Frontal cortex (tissue), 4 donors: Measurements from ENCODE around the gene FAM167B. TPM values are rescaled to one million over a fixed set of nuclear protein-coding genes. Genes with fewer than 3 reads are reported as not detected.

Experiments used
- DNase-seq, 2 donors: peaks; one replicate each; pipeline ENCODE4 v3.0.0; 2012; ENCODE audit warnings: low spot score in 2 of 2
- FAIRE-seq: peaks from 2 replicates; lab custom pipeline; 2012; peaks lifted over from hg19 to GRCh38; lab: Jason Lieb, UNC
- total RNA-seq: library from RNA; depleted of rRNA; stranded (reverse); fragments of >200 nt; gene quantifications from one replicate; pipeline ENCODE4 v1.2.3, GENCODE V29; 2014
- donor health status: control.
- donor health status: control.
- donor health status: control.

Gene FAM167B
- 0.41 TPM for total RNA-seq

DNA sequence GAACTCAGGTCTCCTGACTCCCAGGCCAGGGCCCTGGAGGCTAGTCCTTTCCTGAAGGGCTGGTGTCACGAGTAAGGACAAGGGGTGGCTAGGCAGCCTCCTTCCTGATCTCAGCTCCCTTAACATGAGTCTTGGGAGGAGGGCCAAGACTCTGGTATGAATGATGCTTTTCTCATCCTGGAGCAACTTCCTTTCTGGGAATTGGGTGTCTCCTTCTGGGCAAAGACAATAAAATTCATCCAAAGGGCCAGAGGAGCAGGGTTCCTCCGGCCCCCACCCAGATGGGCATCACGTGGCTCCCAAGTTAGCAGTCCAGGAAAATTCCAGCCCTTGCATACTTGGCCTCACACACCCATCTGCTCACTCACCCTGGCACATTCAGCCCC lies at the start of gene FAM167B:
Gene FAM167B, plus strand, starts transcription at position 335 of the 386 bp plus-strand sequence. CDS start 200 bp downstream, outside the sequence.
- FAIRE-seq, result no peak
- DNase-seq, result no peak

DNA sequence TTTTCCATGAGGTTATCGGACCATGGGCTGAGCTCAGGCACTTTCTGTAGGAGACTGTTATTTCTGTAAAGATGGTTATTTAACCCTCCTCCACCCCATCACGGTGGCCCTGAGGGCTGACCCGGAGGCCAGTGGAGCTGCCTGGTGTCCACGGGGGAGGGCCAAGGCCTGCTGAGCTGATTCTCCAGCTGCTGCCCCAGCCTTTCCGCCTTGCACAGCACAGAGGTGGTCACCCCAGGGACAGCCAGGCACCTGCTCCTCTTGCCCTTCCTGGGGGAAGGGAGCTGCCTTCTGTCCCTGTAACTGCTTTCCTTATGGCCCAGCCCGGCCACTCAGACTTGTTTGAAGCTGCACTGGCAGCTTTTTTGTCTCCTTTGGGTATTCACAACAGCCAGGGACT lies 49.2 kb upstream of the FAM167B start:
- DNase-seq (no peak), FAIRE-seq (no peak)

DNA sequence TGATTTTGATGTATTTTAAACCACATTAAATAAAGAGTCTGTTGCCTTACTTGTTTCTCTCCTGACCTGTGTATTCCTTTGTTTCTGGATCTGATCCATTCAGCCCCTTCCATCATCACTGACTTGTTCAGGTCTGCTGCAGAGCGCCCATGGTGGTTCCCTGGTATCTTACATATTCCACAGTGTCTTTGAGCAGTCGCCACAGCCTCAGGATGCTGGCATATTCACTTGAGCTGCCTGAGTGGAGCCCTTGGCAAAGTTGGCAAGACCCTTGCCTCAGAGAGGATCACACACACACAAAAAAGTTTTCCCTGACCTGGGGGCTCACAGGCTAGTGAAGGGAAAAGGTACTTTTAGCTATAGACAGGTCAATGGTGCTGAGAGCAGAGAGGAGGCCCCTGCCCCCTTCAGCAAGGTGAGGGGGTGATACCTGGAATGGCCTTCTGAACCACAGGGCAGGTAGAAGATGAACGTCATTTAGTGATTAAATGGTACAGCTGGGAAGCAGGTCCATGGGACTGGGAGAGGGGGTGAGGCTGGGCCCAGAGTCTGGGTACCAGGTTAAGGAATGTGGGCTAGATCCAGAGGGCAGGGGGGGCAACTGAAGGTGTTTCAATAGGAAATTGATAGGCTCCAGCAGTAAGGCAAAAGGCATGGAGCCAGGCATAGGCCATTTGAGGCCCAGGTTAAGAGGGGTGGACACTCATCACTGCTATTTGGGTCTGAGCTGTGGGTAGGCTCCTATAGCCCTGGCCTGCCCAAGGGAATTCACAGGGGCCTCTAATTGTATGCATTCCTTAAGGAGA lies 48.6 kb upstream of the FAM167B start:
- DNase-seq, result no peak
- FAIRE-seq, result no peak

DNA sequence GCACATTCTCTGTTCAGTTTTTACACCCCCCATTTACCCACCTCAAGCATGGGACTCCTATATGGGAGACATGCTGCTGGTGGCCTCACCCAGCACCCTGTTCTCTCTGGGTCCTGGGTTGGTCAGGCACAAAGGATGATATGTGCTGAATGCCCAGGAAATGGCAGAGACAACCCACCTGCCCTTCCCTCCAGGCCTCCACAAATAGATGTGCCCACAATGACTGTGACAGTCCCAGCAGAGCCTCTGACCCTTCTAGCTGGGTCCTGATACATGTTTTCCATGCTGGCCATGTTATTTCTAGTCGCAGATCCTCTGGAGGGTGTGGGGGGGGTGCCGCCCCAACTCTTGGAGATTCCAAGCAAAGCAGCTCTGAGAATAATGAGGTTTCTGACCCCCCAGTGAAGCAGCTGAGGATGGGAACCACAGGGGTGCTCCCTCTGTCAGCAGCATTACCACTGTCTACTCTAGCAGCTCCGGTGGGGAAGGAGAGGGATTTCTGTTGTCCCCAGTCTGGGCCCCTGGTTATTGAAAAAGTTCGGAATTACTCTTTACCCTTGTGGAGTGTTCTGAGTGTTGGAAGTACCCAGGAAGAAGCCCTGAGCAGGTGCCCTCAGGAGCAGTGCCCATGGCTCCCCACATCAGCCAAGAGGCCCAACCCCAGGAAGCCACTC lies 47.8 kb upstream of the FAM167B start:
- no peak for DNase-seq
- no peak for FAIRE-seq

DNA sequence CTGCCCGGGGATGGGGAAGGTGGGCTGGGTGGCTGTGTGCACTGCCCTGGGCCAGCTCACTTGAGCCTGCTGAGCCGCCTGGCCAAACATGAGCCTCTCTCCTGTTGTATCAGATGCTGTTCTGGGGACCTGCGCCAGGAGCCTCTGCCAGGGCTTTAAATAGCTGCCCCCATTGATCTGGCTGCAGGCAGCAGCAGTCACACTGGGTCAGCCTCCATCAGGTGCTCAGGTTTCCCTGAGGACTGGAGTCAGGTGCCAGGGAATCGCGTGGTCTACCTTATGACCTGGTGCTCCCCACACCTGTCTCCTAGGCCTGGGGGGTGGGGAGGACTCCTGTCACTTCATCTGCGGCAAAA lies 47.3 kb upstream of the FAM167B start:
- peak in 1 of 2 donors; percentile 38 for DNase-seq
- no peak for FAIRE-seq

DNA sequence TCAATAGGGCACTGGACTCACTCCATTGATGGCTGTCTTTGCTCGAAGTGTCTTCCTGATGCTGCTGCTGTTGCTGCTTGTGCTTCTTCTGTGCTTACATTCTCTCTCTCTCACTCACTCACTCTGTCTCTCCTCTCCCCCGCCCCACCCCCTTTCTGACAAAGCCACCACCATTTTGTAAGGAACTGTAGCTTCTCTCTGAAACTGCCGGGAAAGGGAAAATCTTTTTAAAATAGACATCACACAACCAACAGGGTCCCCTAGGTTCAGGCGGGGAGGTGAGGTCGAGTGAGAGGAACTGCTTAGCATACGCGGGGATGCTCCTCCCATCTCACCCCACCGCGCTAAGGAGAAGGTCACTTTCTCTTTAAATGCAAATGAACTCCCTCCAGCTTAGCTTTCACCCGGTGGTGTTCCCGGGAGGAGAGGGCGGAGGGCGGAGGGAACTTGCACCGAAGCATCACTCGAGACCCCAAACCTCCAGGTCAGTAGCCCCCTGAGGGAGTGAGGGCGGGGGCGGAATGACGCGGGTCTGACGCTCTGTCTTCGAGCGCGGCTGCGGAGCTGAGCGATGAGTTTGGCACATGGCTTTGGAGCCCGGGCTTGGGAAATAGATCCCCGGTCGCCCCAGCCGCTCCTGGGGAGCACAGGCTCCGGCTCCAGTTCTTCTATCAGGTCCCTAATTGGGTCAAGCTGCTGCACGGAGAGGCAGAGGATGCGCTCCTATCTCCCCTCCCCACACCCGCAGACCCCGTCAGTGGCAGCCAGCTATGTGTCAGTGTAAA lies 46.6 kb upstream of the FAM167B start, which contains the start of gene CCDC28B:
Gene CCDC28B, plus strand, starts transcription at position 370 of the 785 bp plus-strand sequence. CDS start 1,341 bp downstream, outside the sequence.
- no peak for FAIRE-seq
- DNase-seq, result peak; percentile 59 to 79

DNA sequence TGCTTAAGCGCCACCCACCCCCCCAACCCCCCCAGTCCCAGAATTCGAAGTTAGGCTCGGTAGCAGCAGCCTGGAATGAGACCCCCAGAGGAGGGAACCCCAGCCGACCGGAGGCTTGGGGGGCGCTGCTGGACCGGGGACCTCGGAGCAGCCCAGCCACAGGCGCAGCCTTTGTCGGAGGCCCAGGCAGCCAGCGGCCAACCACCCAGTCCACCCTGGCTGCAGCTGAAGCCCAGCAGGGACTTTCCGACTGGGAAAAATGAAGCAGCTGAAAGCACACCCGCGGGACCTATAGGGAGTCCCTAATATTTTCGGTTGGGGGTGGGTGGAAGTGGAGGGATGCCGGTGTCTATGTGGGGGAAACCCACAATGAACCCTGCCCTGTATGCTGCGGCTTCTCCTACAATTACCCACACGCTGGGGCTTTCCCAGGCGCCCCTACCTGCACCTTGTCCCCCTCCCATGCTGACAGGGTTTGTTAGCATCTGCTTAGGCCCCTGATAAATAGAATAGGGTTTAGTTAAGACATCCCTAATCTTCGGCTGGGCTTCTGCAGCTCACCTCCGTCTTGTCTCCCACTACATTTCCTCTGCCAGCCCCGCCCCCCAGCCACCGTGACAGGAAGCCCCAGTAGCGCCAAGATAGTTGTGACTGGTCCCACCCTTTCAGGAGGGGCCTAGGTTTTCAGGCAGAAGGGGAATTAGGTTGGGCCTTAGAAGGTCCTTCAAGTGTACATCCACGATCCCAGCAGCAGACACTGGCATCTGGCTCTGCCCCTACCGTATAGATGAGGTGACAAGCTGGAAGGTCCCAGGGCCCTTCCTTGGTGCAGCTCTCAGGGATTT lies 45.8 kb upstream of the FAM167B start:
- FAIRE-seq (no peak), DNase-seq (peak in 1 of 2 donors; percentile 53)

DNA sequence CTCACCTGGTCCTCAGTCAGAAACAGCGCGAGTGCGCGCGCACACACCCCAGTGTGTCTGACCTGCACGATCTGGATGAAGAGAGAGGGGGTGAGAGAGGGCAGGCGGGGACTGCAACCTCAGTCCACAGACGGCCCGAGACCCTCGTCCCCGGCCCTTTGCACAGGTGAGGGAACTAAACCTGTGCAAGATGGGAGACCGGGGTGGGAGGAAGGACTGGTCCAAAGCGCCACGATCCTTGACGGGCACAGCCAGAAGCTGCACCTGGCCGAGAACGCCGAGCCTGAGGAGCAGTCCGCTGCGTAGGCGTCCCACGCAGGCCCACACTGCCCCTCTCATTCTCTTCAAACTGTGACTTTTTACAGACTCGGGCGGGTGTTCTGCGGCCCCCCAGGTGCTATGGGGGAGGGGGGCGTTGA lies 42.1 kb upstream of the FAM167B start:
- DNase-seq, result no peak
- FAIRE-seq, result no peak

DNA sequence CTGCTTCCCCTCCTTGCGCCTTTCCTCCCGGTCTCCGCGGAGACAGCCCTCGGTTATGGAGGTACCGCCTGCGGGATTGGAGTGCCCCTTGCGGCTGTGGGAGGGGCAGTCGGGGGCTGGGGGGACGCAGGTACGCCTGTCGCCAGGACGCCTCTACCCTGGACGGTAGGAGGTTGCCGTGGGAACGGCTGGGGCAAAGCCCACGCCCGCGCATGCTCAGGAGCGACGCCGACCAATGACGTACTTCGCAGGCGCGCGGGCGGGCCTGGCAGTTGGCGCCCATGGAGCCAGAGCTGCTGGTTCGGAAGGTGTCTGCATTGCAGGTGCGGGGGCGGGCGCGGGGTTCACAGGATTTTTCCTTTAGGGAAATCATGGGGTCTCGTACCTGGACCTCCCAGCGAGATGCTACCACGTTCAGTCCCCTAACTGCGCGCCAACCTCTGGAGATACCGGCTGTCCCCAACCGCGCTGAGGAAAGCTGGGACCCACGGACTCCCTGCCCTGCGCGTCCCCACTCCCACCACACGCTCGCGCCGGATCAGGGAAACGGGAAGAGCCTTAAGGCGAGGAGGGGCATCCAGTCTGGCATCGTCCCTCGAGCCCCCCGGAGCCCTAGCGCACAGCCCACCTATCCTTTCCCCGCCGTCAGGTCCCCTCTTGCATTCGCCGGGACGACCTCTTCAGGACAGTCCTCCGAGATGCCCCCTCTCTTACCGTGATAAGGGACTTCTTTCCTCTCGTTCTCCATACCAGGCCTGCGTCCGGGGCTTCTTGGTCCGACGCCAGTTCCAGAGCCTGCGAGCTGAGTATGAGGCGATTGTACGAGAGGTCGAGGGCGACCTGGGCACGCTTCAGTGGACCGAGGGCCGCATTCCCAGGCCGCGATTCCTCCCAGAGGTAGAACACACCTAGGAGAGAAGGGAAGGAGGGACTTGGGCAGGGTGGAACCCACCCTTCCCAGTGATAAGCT lies 41.3 kb upstream of the FAM167B start, which contains the start of gene IQCC:
Gene IQCC, plus strand, starts transcription at position 271 of the 970 bp plus-strand sequence. Its CDS starts 11 bp downstream, at position 282.
- no peak for FAIRE-seq
- peak; percentile 83 to 95 for DNase-seq

DNA sequence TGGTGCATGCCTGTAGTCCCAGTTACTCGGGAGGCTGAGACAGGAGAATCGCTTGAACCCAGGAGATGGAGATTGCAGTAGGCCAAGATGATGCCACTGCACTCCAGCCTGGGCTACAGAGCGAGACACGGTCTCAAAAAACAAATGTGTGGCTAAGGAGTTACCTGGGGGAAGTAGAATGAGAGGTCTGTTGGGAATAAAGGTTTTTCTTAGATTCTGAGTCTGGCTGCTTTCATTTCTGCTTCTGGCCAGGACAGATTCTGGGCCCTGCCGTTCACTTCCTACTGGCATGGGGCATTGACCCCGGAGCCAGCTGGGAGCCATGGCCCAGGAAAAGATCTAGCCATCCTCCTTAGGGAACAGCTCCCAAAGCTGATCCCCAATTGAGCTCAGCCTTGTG lies 38.6 kb upstream of the FAM167B start:
- DNase-seq (no peak), FAIRE-seq (no peak)

DNA sequence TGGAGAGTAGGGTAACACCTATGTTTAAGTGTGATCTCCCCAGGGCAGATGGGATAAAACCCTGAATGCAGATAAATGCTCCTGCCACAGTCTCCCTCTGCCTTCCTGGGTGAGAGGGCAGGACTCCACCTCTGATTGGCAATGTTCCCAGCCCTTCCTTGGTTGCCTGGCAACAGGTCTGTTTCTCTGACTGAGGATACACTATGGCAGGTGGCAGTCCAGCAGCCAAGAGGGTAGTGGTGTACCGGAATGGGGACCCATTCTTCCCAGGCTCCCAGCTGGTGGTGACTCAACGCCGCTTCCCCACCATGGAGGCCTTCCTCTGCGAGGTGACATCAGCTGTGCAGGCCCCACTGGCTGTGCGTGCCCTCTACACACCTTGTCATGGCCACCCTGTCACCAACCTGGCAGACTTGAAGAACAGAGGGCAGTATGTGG lies 38.1 kb upstream of the FAM167B start, which contains the start of gene DCDC2B:
Gene DCDC2B, plus strand, starts transcription at position 199 of the 438 bp plus-strand sequence. Its CDS starts 5 bp downstream, at position 204.
- FAIRE-seq, result no peak
- DNase-seq, result no peak

DNA sequence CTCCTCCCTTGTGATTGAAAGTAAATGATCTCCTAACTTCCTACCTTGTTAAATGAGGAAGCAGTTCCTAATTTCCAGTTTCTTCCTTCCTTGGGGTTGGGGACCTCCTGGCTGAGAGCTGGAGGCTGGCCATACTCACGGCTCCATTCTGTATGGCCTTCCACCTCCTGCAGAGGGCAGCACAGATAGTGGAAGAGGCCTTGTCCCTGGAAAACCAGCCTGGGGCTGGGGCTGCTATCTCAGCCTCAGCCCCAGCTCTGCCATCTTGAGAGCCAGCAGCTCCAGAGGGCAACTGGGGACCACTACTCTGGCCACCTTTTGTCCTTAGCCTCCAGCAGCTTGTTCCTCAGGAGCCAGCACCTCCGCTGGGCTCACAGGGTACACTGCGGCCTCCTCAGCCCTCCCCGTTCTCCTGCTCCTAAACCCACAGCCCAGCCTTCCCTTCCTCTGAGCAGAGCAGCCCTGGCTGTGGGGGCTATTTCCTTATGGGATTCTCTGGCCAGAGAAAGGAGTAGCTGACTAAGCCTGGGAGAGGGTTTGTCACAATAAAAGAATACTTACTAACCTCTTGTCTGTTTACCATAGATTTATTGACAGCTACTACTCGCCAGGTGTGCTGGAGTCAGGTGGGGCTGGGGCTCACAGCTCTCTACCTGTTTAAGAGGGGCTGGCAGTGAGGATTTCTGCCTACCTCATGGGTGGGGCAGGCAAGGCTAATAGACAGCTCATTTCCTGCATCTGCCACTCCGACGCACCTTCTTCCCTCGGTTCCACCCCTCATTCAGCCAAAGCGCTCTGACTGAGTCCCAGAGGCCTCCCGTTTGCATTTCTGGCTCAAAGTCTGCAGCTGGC lies 31.2 kb upstream of the FAM167B start:
- peak in 1 of 2 donors; percentile 67 for DNase-seq
- no peak for FAIRE-seq

DNA sequence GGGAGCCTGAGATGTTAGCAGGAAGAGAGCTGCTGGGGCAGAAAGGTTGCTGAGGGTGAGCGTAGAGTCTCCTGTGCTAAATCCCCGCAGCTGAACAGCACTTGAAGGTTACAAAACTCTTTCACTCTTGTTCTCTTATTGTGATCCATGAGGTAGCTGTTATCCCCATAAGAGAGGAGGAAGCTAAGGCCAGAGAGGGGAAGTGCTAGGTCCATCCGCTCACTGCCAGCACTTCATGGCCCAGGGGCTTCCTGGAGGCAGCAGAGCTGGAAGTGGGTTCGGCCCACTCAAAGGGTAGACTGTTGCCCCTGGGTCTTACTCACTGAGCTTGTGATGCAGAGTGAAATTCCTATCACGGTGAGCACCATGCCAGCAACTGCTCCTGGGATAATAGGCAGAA lies 30.5 kb upstream of the FAM167B start:
- DNase-seq (no peak), FAIRE-seq (no peak)

DNA sequence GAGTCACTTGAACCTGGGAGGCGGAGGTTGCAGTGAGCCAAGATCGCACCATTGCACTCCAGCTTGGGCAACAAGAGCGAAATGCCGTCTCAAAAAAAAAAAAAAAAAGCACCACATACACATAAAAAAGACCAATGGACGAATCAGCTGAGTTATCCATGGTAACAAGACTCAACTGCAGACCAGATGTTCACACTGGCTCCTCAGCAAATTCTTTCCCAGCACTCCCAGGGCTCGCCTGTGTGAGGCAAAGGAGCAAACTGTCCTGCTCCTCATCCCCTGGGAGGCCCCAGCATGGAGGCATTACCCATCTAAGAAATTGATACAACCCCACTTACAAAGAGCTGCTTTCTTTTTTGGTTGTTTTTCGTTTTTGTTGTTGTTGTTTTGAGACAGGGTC lies 28.0 kb upstream of the FAM167B start:
- DNase-seq (no peak), FAIRE-seq (no peak)

DNA sequence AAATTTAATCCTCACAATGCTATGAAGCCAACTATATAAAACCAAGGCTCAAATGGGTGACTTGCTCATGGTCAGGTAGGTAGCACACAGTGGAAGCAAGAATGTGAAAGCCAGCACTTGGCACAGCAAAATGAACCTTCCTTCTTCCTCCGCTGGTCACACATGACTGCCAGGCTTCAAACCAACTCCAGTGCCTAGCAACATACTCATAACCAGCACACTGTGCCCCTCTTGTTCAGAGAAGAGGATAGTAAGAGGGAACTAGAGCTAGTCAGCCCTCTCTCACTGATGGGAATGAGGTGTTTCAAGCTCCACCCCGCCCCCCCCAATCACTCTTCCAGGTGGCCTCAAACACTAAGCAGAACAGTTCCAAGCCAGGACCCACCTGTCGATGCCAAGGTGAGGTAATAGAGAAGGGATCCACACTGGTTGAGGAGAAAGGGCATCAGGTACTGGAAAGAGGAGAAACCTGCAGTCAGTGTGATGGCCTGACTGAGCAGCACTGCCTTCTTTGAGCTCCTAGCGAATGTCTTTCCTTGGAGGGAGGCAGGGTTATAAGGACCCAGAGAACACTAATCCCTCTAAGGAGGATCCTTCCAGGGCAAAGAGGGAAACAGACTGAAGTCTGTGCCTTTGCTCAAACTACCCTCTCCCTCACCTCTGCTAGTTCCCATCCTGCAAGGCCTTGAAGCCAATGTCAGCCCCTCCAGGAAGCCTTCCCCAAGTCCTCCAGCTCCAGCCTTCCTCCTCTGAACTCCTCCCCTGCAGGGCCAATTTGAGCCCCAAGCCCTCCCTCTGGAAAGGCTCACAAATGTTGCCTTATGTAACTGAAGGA lies 26.1 kb upstream of the FAM167B start:
- DNase-seq (no peak), FAIRE-seq (no peak)

DNA sequence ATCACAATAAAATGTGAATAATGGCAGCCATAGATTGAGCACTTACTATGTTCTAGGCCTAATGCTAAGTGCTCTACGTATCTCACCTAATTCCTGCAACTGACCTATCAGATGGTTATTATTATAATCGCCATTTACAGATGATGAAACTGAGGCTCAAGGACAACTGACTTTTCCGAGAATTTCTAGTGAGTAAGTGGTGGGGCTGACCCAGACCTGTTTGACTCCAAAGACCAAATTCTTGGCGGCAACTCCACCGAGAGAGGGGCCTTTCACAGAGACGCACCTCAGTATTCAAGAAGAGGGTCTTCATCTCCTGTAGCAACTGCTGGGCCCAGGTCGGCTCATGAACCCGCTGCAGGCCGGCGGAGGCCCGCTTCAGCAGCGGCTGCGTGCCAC lies 25.4 kb upstream of the FAM167B start:
- FAIRE-seq (no peak), DNase-seq (no peak)
